IPS DF 19.7 (cell line): ENCODE measurements around the gene BMF.

Experiments
- DNase-seq: peaks from one replicate; pipeline ENCODE4 v3.0.0-alpha.2; 2013; ENCODE audit warnings: low read depth, low spot score

The BMF gene

DNA sequence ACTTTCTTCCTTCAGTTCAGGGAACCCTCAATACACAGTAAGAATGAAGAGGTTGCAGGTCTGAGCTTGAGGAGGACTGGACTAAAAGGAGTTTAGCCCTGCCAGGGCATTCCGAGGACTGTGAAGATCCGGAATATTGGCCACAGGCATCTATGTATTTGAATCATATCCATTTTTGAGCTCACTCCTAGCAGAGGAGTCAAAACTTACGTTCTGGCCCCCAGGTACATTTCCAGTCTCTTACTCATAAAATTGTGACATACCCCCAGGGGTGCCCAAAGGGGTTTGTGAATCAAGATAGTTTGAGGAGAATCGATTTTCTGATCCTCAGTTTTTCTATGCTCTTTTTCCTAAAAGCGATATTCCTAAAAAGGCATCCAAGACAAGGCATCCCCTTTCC is 42.1 kb downstream of the BMF start:
- DNase-seq, result no peak

DNA sequence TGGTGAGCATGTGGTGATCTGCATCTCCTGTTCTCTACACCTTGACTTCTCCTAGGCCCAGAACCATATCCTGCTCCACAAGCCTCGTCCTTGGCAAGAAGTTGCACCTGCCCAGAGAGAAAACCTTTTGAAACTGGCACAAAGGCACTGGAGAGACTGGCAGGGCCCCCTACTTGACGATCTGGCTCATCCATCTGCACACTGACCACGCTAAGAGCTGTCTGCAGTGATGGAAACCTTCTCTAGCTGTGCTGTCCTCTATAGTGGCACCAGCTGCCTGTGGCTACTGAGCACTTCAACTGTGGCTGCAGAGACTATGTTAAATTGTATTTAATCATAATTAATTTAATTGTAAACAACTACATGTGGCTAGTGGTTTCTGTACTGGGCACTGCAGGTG is 43.5 kb downstream of the BMF start:
- DNase-seq, result no peak

DNA sequence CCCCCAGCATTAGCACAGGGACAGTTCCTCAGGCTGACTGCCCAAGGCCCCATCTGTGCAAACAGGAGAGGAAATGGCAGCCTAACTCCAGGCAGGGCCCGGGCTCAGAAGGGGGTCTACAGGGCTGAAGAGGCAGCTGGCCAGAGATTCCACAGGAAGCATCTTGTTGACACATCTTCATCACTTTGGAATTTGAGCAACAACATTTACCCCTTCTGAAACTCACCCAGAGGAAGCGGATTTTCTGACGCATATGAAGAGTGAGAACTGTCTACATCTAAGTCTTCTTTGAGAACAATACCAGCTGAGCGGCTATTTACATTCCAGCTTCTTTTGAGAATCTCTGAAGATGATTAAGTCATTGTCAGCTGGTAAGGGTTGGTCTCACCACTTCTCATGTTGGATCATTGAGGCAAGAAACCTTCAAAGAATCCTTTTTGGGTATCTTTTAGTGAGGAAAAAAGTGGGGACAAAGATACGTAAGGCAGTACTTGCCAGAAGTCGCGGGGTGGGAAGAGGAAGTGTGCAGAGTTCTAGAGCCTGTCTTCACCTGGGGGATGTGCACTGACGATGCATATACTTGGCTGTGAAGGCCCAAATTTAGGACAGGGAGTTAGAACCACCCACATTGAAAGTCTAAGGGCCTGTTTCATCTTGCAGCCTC is 44.3 kb downstream of the BMF start:
- DNase-seq, result no peak

DNA sequence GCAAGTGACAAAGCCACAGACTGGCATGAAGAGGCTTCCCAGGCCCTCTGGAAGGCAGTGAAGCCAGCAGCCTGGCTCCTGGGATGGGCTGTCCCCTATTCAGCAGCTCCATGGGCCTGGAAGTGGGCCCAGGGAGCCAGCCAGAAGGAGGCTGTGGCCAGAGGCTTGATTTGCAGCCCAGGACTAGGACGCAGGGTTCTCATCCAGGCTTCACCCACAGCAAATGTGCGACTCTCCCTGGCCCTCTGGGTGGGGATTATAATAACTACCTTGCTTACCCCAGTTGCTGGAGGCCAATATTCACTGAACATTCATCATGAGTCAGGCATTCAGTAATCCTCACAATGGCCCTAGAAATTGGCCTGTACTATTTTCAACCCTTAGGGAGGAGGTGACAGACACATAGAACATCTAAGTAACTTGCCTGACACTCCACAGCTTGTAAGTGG is 45.1 kb downstream of the BMF start:
- no peak for DNase-seq

DNA sequence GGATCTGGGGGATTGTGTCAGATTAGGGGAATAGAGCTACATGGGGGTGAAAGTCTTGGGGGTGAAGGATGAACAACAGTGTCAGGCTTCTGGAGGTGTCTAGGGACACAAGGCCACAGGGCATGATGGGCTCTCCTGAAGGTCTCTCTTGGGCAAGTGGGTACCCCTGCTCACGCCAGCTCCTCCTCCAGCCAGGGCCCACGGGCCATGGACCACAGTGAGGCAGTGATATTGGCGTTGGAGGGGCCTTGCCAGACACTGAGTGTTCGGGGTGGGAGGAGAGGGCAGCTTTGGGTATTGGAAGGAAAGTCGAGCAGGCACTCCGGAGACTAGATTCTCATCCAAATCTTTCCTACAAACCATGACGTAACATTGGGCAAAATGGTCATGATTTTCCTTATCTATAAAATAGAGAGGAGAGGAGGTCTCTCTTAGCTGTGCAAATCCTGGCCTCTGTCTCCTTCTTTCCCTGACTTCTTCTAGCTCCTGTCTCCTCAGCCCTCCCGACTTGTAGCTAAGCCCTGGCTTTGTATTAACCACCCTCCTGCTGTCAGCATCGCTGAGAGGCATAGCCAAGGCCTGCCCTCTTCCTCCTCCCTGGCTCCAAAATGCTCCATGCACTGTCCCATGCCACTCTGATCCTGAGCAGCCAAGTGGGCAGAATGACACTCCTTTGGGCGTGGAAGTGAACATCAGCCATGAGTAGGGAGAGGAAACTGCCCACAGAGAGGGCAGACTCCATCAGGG is 45.7 kb downstream of the BMF start:
- no peak for DNase-seq

DNA sequence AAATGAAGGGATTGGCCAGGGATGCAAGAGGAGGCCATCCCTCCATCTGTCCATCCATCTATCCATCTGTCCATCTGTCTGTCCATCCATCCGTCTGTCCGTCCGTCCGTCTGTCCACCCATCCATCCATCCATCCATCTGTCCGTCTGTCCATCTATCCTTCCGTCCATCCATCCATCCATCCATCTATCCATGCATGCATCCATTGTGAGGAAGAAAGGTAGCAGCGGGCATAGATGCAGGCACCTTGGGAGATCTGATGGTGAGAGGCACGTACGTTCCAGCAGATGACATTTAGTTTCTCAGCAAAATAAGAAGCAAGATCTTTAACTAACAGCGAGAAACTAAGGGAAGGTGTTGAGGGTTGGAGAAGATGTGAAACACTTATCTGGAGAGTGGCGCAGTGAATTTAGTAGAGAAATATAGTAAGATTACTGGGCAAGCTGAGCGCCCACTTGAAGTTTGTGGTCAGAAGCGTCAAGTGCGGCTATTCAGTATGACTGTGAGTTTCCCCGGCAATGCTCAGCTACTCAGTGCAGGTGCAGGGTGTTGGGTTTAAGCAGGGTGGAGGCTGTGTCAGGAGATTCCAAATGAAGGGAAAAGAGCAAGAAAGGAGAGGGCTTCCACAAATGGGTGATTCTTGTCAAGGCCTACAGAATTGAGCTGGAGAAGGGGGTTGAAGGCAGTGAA is 47.3 kb downstream of the BMF start:
- DNase-seq, result no peak

DNA sequence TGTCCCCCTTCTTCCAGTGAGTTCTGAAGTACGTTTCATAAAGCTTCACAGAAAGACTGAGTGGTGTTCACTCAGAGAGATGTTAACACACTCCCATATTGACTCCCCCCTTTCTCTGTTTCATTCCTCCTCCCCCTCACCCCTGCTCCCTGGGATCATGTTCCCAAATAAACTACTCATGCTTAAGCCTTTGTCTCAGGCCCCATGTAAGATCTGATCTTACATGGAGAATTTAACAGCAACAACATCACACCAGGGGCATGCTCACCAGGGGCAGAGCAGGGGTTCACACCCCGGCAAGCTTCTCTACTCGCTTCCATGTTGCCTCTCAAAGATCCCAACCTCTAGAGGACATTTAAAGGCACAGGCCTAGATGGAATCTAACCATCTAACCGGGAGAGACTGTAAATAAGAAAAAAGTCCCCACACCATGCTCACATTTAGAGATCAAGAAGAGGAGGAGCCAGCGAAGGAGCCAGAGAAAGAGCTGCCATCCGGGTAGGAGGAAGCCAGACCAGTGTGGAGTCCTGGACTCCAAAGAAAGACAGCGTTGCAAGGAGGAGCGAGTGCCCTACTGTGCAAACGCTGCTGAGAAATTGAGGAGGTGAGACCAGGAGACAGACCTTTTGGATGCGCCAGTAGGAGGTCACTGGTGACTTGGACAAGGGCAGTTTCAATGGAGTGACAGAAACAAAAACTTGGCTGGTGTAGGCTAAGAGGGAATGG is 48.3 kb downstream of the BMF start:
- DNase-seq, result no peak

DNA sequence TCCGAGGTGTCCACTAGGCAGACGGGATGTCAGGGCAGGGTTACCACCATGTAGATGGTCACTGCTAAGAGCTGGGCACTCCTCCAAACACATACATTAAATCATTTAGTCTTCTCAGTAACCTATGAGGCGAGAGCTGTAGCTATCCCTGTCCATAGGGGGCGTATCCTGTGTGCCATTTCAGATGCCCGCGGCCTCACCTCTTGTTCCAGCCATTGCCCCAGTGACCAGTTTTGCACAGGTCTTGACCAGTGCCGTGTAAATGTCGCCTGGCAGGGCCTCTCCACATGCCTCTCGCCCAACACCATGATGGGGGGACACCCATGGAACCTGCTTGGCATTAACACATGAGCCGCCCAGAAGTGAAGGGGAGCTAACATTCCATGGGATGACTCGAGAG is 48.9 kb downstream of the BMF start:
- DNase-seq, result no peak

DNA sequence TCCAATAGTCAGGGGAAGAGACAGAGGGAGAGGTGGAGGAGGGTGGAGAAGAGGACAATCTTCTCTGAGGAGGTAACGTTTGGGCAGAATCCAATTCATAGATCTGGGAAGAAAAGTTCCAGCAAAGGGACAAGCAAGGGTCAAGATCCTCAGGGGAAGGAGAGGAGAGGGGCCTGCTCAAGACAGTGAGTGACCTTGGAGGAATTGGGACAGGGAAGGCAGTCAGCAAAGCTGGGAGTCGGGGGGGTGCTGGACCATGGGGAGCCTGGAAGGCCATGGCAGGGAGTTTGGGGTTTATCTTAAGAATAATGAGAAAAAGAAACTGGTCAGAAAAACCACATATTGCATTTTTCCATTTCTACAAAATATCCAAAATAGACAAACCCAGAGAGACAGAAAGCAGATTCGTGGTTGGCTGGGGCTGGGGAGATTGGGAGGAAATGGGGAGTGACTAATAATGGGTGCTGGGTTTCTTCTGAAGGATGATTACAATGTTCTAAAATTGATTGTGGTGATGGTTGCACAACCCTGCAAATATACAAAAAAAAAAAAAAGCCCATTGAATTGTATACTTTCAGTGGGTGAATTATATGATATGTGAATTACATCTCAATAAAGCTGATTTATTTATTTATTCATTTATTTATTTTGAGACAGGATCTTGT is 50.1 kb downstream of the BMF start:
- no peak for DNase-seq

DNA sequence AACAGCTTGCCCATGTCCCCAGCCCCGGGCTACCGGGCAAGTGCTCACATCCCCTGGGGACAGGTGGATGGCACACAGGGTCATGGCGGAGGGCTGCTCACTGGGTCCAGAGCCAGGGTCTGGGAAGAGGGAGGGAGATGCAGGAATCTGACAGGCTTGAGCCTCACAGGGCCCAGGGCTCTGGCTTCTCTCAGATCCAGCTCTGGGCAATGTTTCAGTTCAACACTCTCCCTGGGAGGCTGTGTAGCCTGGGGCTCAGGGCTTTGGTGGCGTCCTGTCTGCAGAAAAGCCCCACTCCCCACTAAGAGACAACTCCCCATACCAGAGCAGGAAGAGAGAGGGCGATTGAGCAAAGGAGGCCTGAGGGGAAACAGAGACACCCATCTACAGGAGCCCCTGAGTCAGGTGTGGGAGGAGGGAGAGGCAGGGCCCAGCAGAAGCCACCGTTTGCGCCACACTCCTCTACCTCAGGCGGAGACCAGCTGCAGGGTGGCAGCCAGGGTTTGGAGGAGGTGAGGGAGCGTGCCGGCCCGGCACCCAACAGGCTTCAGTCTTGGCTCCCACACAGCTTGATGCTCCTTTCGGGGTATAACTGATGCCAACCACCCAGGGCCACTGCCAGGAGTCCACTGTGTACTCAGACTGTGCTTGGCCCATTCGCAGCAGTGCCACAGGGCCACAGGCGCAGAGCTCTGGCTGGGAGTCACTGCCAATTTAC is 52.9 kb downstream of the BMF start:
- DNase-seq, result no peak

DNA sequence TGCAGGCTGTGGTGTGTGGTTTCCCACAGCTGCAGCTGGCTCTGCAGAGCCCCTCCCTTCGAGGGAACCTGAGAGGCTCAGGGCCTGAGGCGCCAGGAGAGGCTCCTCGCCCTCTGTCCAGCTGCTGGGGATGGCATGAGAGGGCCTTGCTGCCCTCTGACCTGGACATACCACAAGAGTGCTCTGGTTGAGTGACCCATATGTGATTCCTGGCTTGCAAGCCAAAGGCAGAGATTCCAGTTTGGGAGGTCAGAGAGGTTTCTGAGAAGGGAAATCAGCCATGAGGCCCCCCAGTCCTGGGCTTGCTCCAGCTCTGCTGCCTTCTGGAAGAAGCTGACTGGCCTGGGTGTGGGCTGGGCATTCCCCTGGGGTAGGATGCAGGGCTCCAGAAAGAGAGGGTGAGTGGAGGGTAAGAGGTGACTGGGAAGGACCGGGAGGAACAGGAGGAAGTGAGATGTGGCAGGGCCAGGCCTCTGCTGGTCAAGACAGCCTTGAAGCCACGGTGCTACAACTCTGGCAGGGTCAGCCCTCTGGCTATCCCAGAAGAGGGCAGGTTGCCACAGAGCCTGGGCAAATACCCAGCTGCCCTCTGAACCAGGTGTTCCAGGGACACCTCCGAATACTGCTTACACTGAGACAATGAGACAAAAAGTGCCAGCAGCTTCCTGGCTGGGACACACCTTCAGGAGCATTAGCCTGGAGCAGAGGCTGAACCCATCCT is 53.7 kb downstream of the BMF start:
- DNase-seq, result no peak

DNA sequence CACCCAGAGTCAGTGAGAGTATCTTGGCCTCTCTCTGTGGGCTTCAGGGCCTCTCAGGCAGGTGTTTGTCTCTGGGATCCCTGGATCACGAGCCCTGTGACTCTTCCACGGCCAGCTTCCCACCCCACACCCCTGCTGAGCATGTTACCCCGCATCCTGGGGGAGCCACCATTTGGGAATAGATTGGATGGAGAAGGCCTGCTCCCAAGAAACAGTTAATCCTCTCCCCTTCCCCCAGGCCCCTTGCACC is 54.1 kb downstream of the BMF start:
- no peak for DNase-seq

DNA sequence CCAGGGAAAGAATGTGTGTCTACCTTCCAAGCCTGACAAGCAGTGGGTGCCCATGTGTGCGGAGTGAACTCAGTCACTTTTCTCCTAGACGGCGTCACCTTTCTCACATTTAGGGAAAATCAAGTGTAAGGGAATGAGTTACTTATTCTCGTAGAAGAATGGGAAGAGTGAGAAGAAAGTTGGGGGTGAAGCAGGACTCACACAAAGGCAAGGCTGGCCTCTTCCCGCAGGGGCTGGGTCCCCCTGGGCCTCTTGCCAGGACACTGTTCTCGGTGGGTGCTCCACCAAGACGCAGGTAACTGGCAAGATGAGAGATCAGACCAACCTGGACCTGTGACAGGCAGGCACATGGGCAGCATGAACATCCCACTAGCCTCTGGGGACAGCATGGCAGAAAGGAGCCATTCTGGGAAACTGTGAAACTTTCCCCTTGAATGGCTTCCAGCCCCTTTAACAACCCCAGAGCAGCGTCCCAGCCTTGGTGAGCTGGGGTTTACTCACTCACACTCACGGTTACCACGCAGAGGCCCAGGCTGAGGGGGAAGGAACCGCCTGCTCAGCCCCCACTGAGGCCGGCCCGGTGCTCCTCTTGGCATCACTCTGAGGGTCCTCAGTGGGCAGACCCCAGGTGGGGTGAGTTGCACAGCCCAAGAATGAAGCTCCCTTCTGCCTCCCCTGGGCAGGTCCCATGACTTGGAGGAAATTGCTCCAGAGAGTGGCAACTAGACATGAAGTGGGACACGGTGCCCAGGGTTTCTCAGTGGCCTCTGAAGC is 54.7 kb downstream of the BMF start:
- DNase-seq, result no peak

DNA sequence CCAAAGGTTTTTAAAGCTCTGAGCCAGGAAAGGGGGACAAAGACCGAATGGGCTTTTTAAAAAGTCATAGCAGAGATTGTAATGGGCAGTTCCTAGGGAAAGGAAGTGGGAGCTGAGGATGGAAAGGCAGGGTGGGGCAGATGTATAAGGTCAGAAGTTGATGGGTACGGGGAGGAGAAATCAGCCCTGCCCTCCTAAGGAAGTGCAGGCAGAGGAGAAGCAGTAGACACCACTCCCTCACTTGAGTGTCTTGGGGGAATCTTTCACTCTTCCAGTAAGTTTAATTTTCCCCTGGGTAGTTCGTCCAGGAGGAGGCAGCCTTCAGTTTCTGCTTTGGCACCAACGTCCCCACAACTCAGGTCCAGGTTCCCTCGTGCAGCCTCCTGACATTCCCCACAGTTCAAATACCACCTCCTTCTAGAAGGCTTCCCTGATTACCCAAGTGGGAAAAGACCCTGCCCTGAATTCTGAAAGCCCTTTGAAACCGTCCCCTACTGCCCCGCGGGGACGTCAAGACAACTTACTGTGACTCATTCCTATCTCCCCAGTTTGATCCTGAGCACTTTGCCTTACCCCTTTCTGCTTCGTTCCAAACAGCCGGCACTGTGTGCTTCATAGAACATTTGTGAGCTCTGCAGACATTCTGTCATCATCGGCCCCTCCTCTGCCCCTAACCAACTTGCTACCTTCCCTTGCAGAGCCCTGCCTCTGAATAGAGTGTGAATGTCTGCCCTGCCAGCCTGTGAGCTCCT is 55.4 kb downstream of the BMF start:
- DNase-seq, result no peak

DNA sequence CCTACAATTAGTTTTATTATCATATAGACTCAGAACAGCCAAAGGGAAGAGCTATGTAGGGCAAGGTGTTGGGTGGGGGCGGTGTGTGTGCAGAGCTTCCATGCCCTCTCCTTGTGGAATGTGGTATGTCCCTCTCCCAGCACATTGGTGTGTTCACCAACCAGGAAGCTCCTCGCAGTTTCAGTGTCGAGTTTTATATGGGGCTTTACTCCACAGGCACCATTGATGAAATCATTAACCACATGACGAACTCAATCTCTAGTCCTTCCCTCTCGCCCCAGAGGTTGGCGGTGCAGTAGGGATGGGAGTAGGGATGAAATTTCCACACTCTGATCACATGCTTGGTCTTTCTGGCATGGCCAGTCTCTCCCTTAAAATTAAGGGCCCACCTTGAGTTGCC is 56.1 kb downstream of the BMF start:
- DNase-seq, result no peak

DNA sequence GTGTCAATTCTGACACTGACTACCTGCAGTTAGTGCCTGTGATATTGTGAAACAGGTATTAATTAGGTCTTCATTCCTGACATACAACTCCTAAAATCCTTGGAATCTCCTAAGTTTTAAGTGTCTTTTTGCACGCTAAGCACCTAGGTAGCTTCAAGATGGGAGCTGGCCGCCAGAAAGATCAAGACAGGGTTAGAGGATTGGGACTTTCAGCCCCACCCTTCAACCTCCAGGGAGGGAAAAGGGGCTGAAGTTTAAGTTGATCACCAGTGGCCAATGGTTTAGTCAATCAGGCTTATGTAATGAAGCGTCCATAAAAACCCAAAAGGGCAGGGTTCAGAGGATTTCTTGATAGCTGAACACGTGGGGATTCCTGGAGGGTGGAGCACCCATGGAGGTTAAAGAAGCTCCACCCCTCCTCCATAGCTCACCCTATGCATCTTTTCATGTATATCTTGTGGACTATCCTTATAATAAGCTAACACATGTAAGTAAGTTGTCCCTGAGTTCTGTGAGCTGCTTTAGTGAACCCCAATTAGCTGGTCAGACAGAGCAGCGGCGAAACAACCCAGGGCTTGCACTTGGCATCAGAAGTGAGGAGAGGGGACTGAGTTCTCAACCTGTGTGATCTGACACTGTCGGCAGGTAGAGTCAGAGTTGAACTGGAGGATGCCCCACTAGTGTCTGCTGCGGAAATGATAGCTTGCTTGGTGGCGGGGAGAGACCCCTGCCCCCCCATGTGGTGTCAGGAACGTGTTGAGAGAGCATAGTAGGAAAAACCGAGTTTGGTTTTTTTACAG is 56.9 kb downstream of the BMF start:
- no peak for DNase-seq

DNA sequence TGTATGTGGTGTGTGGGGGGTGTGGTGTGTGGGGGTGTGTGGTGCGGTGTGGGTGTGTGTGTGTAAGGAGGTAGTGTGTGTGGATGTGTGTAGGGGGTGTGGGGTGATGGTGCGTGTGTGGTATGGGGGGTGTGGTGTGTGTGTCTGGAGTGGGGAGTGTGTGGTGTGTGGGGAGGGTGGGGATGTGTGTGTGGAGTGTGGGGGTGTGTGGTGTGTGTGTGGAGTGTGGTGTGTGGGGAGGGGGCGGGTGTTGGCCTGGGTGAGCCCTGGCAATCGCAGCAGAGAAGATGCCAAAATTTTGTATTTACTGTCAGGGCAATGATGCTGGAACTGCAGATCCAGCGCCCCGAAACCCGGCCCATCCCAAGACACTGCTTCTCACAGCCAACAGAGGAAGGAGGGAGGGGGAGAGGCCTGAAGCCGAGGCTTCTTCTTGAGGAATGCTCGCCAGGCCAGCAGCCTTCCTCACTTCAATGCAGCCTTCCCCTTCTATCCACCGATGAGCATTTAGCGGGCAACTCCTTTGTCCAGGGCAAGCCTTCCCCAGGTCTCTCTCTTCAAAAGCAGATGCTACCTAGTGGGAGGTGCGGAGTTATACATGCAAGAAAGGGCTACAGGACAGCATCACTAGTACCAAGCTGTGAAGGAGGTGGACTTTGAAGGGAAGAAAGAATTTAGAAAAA is 57.8 kb downstream of the BMF start:
- peak; percentile 70 for DNase-seq
